H9 (cell line): ENCODE results near the gene CCDC12. TPM values are rescaled to one million over a fixed set of nuclear protein-coding genes. Genes with fewer than 3 reads are reported as not detected.

Source experiments
- DNase-seq: peaks from one replicate; pipeline ENCODE4 v3.0.0-alpha.2; 2017
- H2AFZ ChIP-seq: one replicate; pipeline ENCODE4 v1.6.1; 2013; ENCODE audit warnings: mild to moderate bottlenecking, low read length, control low read depth, moderate library complexity
- H2AK5ac ChIP-seq: 2 replicates; pipeline ENCODE4 v1.6.1; 2013; ENCODE audit warnings: low read length, control low read depth, mixed read lengths; ENCODE audit not compliant: insufficient read length
- H2BK120ac ChIP-seq: one replicate; pipeline ENCODE4 v1.6.1; 2013; ENCODE audit warnings: low read depth, mild to moderate bottlenecking, low read length, control low read depth, inconsistent platforms; ENCODE audit not compliant: poor library complexity, severe bottlenecking
- H2BK12ac ChIP-seq: 2 replicates; pipeline ENCODE4 v1.6.1; 2013; ENCODE audit warnings: low read length, control low read depth, mixed read lengths, low read depth; ENCODE audit not compliant: insufficient read length
- H2BK15ac ChIP-seq: 2 replicates; pipeline ENCODE4 v1.6.1; 2013; ENCODE audit warnings: low read depth, low read length, control low read depth
- H2BK20ac ChIP-seq: one replicate; pipeline ENCODE4 v1.6.1; 2013; ENCODE audit warnings: low read depth, mild to moderate bottlenecking, low read length, control low read depth, inconsistent platforms; ENCODE audit not compliant: poor library complexity, severe bottlenecking
- H2BK5ac ChIP-seq: 2 replicates; pipeline ENCODE4 v1.6.1; 2013; ENCODE audit warnings: low read length, control low read depth, mixed read lengths; ENCODE audit not compliant: insufficient read length
- H3K14ac ChIP-seq: 2 replicates; pipeline ENCODE4 v1.6.1; 2013; ENCODE audit warnings: low read length, control low read depth; ENCODE audit not compliant: insufficient read depth
- H3K18ac ChIP-seq: 2 replicates; pipeline ENCODE4 v1.6.1; 2013; ENCODE audit warnings: low read depth, mild to moderate bottlenecking, mixed read lengths, low read length, control low read depth; ENCODE audit not compliant: insufficient read length
- H3K23ac ChIP-seq: 2 replicates; pipeline ENCODE4 v1.6.1; 2013; ENCODE audit warnings: low read length, control low read depth, mixed read lengths, low read depth; ENCODE audit not compliant: insufficient read length
- H3K23me2 ChIP-seq: 2 replicates; pipeline ENCODE4 v1.6.1; 2013; ENCODE audit warnings: low read depth, mild to moderate bottlenecking, mixed read lengths, low read length, control low read depth; ENCODE audit not compliant: insufficient read length, poor library complexity, severe bottlenecking
- H3K27ac ChIP-seq: 2 replicates; pipeline ENCODE4 v1.5.1; 2013; ENCODE audit warnings: low read length, control low read depth, mixed read lengths, low read depth; ENCODE audit not compliant: insufficient read length
- H3K27me3 ChIP-seq: 2 replicates; pipeline ENCODE4 v1.6.1; 2013; ENCODE audit warnings: low read length, control low read depth, inconsistent platforms; ENCODE audit not compliant: insufficient read depth
- H3K4ac ChIP-seq: 2 replicates; pipeline ENCODE4 v1.6.1; 2013; ENCODE audit warnings: low read depth, mild to moderate bottlenecking, control low read depth, inconsistent platforms, low read length, moderate library complexity
- H3K4me1 ChIP-seq: 2 replicates; pipeline ENCODE4 v1.6.1; 2013; ENCODE audit warnings: low read length, control low read depth, inconsistent platforms; ENCODE audit not compliant: insufficient read depth
- H3K4me2 ChIP-seq: 2 replicates; pipeline ENCODE4 v1.6.1; 2013; ENCODE audit warnings: low read length, control low read depth, mixed read lengths; ENCODE audit not compliant: insufficient read length, insufficient read depth
- H3K56ac ChIP-seq: 2 replicates; pipeline ENCODE4 v1.6.1; 2013; ENCODE audit warnings: low read depth, mild to moderate bottlenecking, mixed read lengths, low read length, control low read depth; ENCODE audit not compliant: insufficient read length
- H3K79me1 ChIP-seq: 2 replicates; pipeline ENCODE4 v1.6.1; 2013; ENCODE audit warnings: low read depth, mild to moderate bottlenecking, moderate library complexity, low read length, control low read depth, inconsistent platforms; ENCODE audit not compliant: insufficient read depth, poor library complexity, severe bottlenecking
- H3K79me2 ChIP-seq: 2 replicates; pipeline ENCODE4 v1.6.1; 2013; ENCODE audit warnings: low read length, control low read depth, inconsistent platforms; ENCODE audit not compliant: insufficient read depth
- H3K9ac ChIP-seq: 2 replicates; pipeline ENCODE4 v1.6.1; 2013; ENCODE audit warnings: low read length, control low read depth, mixed read lengths; ENCODE audit not compliant: insufficient read length; ENCODE audit errors: extremely low read depth
- H3K9me3 ChIP-seq: one replicate; pipeline ENCODE4 v1.6.1; 2013; ENCODE audit warnings: low read depth, low read length, inconsistent platforms; ENCODE audit not compliant: control insufficient read depth
- H3T11ph ChIP-seq: one replicate; pipeline ENCODE4 v1.6.1; 2013; ENCODE audit warnings: mild to moderate bottlenecking, low read length, control low read depth, inconsistent platforms
- H4K20me1 ChIP-seq: one replicate; pipeline ENCODE4 v1.6.1; 2013; ENCODE audit not compliant: control insufficient read depth, insufficient read length, insufficient read depth
- H4K5ac ChIP-seq: 2 replicates; pipeline ENCODE4 v1.6.1; 2013; ENCODE audit warnings: low read depth, mild to moderate bottlenecking, mixed read lengths, low read length, control low read depth; ENCODE audit not compliant: insufficient read length
- H4K8ac ChIP-seq: replicated peaks from 2 replicates; pipeline ENCODE4 v1.6.1; 2013; ENCODE audit warnings: low read length, control low read depth, mixed read lengths, low read depth; ENCODE audit not compliant: insufficient read length
- H4K91ac ChIP-seq: 2 replicates; pipeline ENCODE4 v1.6.1; 2013; ENCODE audit warnings: low read depth, mild to moderate bottlenecking, moderate library complexity, mixed read lengths, low read length, control low read depth; ENCODE audit not compliant: insufficient read length
- H3K27ac Mint-ChIP-seq, 3 experiments: 2 replicates in 2 of 3; 3 replicates in 1 of 3; pipeline ENCODE4 v1.8.0; 2020 to 2021; ENCODE audit warnings: mixed read lengths in 3 of 3, mild to moderate bottlenecking in 1 of 3, moderate library complexity in 1 of 3
- H3K27me3 Mint-ChIP-seq: 2 replicates; pipeline ENCODE4 v1.8.0; 2021; ENCODE audit warnings: low read depth, mild to moderate bottlenecking, moderate library complexity, mixed read lengths
- H3K36me3 Mint-ChIP-seq, 3 experiments: 2 replicates in 2 of 3; 3 replicates in 1 of 3; pipeline ENCODE4 v1.8.0; 2020 to 2021; ENCODE audit warnings: low read depth in 3 of 3, mixed read lengths in 3 of 3; ENCODE audit not compliant: insufficient read depth in 1 of 3
- H3K4me1 Mint-ChIP-seq, 2 experiments: 2 replicates each; pipeline ENCODE4 v1.8.0; 2020; ENCODE audit warnings: mixed read lengths in 2 of 2
- H3K4me3 Mint-ChIP-seq, 2 experiments: 2 replicates in 1 of 2; 3 replicates in 1 of 2; pipeline ENCODE4 v1.8.0; 2020 to 2021; ENCODE audit warnings: mild to moderate bottlenecking in 2 of 2, mixed read lengths in 2 of 2, moderate library complexity in 1 of 2
- H3K9me3 Mint-ChIP-seq, 2 experiments: 2 replicates in 1 of 2; 3 replicates in 1 of 2; pipeline ENCODE4 v1.8.0; 2020; ENCODE audit warnings: mild to moderate bottlenecking in 2 of 2, mixed read lengths in 2 of 2, moderate library complexity in 1 of 2
- WGBS: extraction: QIAGEN DNeasy Blood & Tissue Kit; methylation state at CpG from one replicate; pipeline ENCODE4 v1.1.7; 2013; ENCODE audit warnings: missing lambda C conversion rate, low lambda C conversion rate, mixed read lengths; ENCODE audit not compliant: insufficient read length; ENCODE audit errors: extremely low coverage; 5-methylcytosine and 5-hydroxymethylcytosine counted together
- total RNA-seq: library from RNA; stranded (reverse); gene quantifications from 2 replicates; pipeline ENCODE4 v1.2.1, GENCODE V29; 2021
- TF ChIP-seq, protein P1 (sequence below): fragments of 200-600 bp; sonication (generic); conservative IDR thresholded peaks from 3 replicates; pipeline ENCODE4 v1.8.0; 2021; ENCODE audit warnings: antibody characterized with exemption, mild to moderate bottlenecking

The CCDC12 gene
- total RNA-seq, 1 experiment from 2014 or later = 54.0 TPM

DNA sequence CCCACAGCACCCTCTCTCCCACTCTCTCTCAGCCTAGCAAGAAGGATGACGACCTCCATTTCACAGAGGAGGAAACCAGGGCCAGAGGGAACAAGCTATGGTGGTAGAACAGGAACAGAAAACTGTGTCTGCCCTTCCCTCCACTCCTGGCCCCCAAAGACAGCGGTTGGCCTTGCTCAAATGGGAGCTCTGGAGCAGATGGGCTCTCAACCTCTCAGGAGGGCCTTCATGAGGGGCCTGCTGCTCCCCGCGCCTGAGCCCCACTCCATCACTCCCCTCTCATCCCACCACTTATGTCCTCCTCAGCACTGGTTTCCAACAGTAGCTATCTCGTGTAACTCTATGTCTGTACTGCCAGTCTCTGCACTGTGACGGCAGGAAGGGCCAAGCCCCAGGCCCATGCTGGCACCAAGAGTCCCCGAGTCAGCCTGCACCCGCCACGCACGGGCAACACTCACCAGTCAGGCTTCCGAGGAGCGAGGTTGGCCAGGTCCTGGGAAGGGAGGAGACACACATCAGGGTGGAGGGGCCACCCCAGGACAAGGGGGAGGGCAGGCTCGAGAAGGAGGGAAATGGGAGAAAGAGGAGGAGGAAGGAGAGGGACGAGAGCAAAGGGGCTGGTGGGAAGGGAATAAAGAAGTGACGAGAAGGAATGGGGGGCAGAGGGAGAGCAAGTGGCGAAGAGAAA is 53.5 kb downstream of the CCDC12 start:
- Histone ChIP-seq H3K9ac (no peak overlapping the region), H2BK20ac (no peak overlapping the region), H3K4me1 (no peaks in the 10 kb centered on the region), H3K18ac (no peak overlapping the region), H2BK5ac (no peak overlapping the region), H3K4me2 (no peak overlapping the region), H3K14ac (no peak overlapping the region), H3T11ph (no peak overlapping the region), H4K91ac (no peak overlapping the region), H3K23me2 (no peaks in the 10 kb centered on the region), H2AK5ac (no peak overlapping the region), H3K4ac (no peak overlapping the region), H2AFZ (no peak overlapping the region), H2BK12ac (no peak overlapping the region), H3K9me3 (no peaks in the 10 kb centered on the region), H4K8ac (no peak overlapping the region), H4K5ac (no peak overlapping the region), H3K23ac (no peak overlapping the region), H3K27me3 (no peaks in the 10 kb centered on the region), H2BK15ac (no peak overlapping the region), H3K27ac (no peak overlapping the region), H4K20me1 (no peaks in the 10 kb centered on the region), H3K56ac (no peak overlapping the region), H3K79me1 (no peaks in the 10 kb centered on the region), H2BK120ac (no peak overlapping the region), H3K79me2 (no peaks in the 10 kb centered on the region)
- H3K9me3 Mint-ChIP-seq = peaks cover 0 to 4% of the 10 kb centered on the region in 2 experiments; a peak in 3 of 5 replicates
- DNase-seq = no peak
- TF ChIP-seq, protein P1, sequence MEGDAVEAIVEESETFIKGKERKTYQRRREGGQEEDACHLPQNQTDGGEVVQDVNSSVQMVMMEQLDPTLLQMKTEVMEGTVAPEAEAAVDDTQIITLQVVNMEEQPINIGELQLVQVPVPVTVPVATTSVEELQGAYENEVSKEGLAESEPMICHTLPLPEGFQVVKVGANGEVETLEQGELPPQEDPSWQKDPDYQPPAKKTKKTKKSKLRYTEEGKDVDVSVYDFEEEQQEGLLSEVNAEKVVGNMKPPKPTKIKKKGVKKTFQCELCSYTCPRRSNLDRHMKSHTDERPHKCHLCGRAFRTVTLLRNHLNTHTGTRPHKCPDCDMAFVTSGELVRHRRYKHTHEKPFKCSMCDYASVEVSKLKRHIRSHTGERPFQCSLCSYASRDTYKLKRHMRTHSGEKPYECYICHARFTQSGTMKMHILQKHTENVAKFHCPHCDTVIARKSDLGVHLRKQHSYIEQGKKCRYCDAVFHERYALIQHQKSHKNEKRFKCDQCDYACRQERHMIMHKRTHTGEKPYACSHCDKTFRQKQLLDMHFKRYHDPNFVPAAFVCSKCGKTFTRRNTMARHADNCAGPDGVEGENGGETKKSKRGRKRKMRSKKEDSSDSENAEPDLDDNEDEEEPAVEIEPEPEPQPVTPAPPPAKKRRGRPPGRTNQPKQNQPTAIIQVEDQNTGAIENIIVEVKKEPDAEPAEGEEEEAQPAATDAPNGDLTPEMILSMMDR = no peak
- H3K36me3 Mint-ChIP-seq = peaks cover 49 to 85% (median 77%) of the 10 kb centered on the region in 3 experiments
- H3K27me3 Mint-ChIP-seq = no peaks in the 10 kb centered on the region; the same call in 1 of the 2 replicates
- peaks cover 0 to 3% of the 10 kb centered on the region in 2 experiments; a peak in 1 of 4 replicates for H3K4me1 Mint-ChIP-seq
- no CpG with 5 or more reads among the region's 16 CpGs for WGBS
- no peak overlapping the region for H3K4me3 Mint-ChIP-seq
- peak overlapping the region in 1 of 3 experiments; percentile 77; a peak in 3 of 7 replicates for H3K27ac Mint-ChIP-seq
